Common myeloid progenitor, CD34-positive (primary cell): ENCODE results near the gene PLXND1.
"Not testable (repeated sequence)": the region's sequence is repeated elsewhere in the genome, so short reads cannot be mapped to it uniquely, and the experiment has no call there.

Source experiments
- CTCF ChIA-PET: fragments of 350-600 bp; sonication (Branson Sonifier 250); formaldehyde crosslinking; loops from one replicate; lab custom pipeline; 2021; ENCODE audit warnings: antibody characterized with exemption; lab: Charles Lee
- POLR2A ChIA-PET: fragments of 350-600 bp; sonication (Branson Sonifier 250); formaldehyde crosslinking; loops from one replicate; lab custom pipeline; 2021; ENCODE audit warnings: antibody characterized with exemption; lab: Charles Lee
- DNase-seq, 3 donors: peaks; one replicate each; pipeline versions ENCODE4 v3.0.0 to v3.0.0-alpha.2; 2013
- H3K27ac ChIP-seq, 2 experiments: 1 replicate in 1 of 2; 2 replicates in 1 of 2; pipeline ENCODE4 v1.7.0; 2013; ENCODE audit warnings: inconsistent platforms in 2 of 2, low read length in 2 of 2, mild to moderate bottlenecking in 2 of 2, low read depth in 1 of 2, moderate library complexity in 1 of 2; ENCODE audit not compliant: severe bottlenecking in 2 of 2, insufficient read depth in 1 of 2, poor library complexity in 1 of 2
- H3K27me3 ChIP-seq, 5 experiments: replicated peaks in 2 of 5; 1 replicate in 3 of 5; 2 replicates in 2 of 5; pipeline versions ENCODE4 v1.6.1 to v1.7.0; 2013; ENCODE audit warnings: low read length in 4 of 5, mild to moderate bottlenecking in 2 of 5, moderate library complexity in 2 of 5, inconsistent platforms in 1 of 5; ENCODE audit not compliant: insufficient read depth in 5 of 5, control insufficient read depth in 4 of 5
- H3K36me3 ChIP-seq, 4 experiments: 1 replicate in 2 of 4; 2 replicates in 2 of 4; pipeline versions ENCODE4 v1.6.1 to v1.7.0; 2013; ENCODE audit warnings: low read length in 3 of 4, control low read depth in 1 of 4, mild to moderate bottlenecking in 1 of 4; ENCODE audit not compliant: control insufficient read depth in 4 of 4, insufficient read depth in 4 of 4
- H3K4me1 ChIP-seq, 4 experiments: 1 replicate in 3 of 4; 2 replicates in 1 of 4; pipeline versions ENCODE4 v1.6.1 to v1.7.1; 2013; ENCODE audit warnings: low read length in 3 of 4, mild to moderate bottlenecking in 3 of 4, control low read depth in 1 of 4, inconsistent platforms in 1 of 4, moderate library complexity in 1 of 4; ENCODE audit not compliant: control insufficient read depth in 4 of 4, insufficient read depth in 4 of 4; ENCODE audit errors: control extremely low read depth in 1 of 4
- H3K4me3 ChIP-seq, 7 experiments: 1 replicate in 4 of 7; 2 replicates in 3 of 7; pipeline versions ENCODE4 v1.5.1 to v1.7.0; 2013; ENCODE audit warnings: mild to moderate bottlenecking in 7 of 7, low read length in 6 of 7, moderate library complexity in 6 of 7, inconsistent platforms in 2 of 7, low read depth in 2 of 7, control low read depth in 1 of 7; ENCODE audit not compliant: insufficient read depth in 4 of 7, control insufficient read depth in 1 of 7; ENCODE audit errors: extremely low read depth in 1 of 7
- H3K9me3 ChIP-seq, 5 experiments: 1 replicate in 4 of 5; 2 replicates in 1 of 5; pipeline versions ENCODE4 v1.6.1 to v1.7.1; 2013; ENCODE audit warnings: low read length in 4 of 5, mild to moderate bottlenecking in 2 of 5, inconsistent platforms in 1 of 5, low read depth in 1 of 5, moderate library complexity in 1 of 5; ENCODE audit not compliant: control insufficient read depth in 4 of 5, insufficient read depth in 2 of 5; ENCODE audit errors: control extremely low read depth in 1 of 5
- WGBS: methylation state at CpG from one replicate; pipeline ENCODE4 v1.1.5; 2013; ENCODE audit not compliant: insufficient coverage; 5-methylcytosine and 5-hydroxymethylcytosine counted together

Gene PLXND1

GRCh38 chr3:129549006-129549800, 57.3 kb downstream of the PLXND1 start:
- ChIA-PET POLR2A (no interaction called here), CTCF (interaction anchor here (0.6 to 10.1 kb wide), 6 partner anchors 9 to 116 kb away, joined by 3 to 61 read pairs (median 4); no protein-coding TSS in a partner anchor)
- no peak overlapping the region for H3K27ac ChIP-seq
- H3K27me3 ChIP-seq = no peaks in the 10 kb centered on the region
- peaks cover 0 to under 1% (median 0%) of the 10 kb centered on the region in 4 experiments for H3K36me3 ChIP-seq
- no peak overlapping the region for H3K4me3 ChIP-seq
- H3K4me1 ChIP-seq = peaks cover 3 to 46% (median 24%) of the 10 kb centered on the region in 4 experiments
- no peaks in the 10 kb centered on the region for H3K9me3 ChIP-seq
- WGBS = 94% methylated on average over 12 of the region's 18 CpGs
- DNase-seq = peak; percentile 14 to 44 (median 40)

GRCh38 chr3:129548104-129548965, 58.1 kb downstream of the PLXND1 start:
- Histone ChIP-seq H3K9me3 (no peaks in the 10 kb centered on the region), H3K27ac (no peak overlapping the region), H3K27me3 (no peaks in the 10 kb centered on the region), H3K4me3 (no peak overlapping the region), H3K4me1 (peaks cover 0 to 38% (median 18%) of the 10 kb centered on the region in 4 experiments), H3K36me3 (no peaks in the 10 kb centered on the region)
- ChIA-PET CTCF (interaction anchor here (1.9 kb wide), 1 partner anchor 16 kb away, joined by 4 read pairs; no protein-coding TSS in a partner anchor), POLR2A (no interaction called here)
- no peak for DNase-seq
- 93% methylated on average over 14 of the region's 19 CpGs for WGBS

DNA sequence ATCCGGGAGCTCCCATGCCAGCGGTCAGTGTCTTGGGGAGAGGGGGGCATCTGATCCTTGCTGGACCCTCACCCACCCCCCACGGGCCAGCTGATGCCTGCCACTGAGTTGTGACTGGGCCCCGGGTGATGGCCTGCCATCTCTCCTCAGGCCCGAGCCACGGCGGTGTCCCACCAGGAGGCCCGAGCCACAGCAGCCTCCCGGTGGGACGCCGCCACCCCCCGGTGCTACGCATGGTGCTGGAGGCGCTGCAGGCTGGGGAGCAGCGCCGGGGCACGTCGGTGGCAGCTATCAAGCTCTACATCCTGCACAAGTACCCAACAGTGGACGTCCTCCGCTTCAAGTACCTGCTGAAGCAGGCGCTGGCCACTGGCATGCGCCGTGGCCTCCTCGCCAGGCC, 59.2 kb downstream of the PLXND1 start:
- Histone ChIP-seq H3K9me3 (no peaks in the 10 kb centered on the region), H3K27me3 (no peaks in the 10 kb centered on the region), H3K27ac (no peak overlapping the region), H3K4me1 (peaks cover 0 to 32% (median 10%) of the 10 kb centered on the region in 4 experiments), H3K4me3 (no peak overlapping the region), H3K36me3 (no peaks in the 10 kb centered on the region)
- 98% methylated on average over 22 of the region's 24 CpGs for WGBS
- CTCF ChIA-PET = interaction anchor here (1.9 kb wide), 1 partner anchor 15 kb away, joined by 4 read pairs; no protein-coding TSS in a partner anchor
- no peak for DNase-seq
- POLR2A ChIA-PET = no interaction called here

DNA sequence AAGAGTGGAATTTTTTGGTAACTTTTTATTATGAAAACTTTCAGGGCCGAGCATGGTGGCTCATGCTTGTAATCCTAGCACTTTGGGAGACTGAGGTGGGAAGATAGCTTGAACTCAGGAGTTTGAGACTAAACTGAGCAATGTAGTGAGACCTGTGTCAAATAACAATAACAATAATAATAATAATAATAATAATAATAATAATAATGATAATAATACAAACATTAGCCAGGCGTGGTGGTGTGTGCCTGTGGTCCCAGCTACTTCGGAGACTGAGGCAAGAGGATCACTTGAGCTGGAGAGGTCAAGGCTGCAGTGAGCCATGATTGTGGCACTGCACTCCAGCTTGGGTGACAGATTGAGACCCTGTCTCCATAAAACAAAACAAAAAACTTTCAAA, 60.5 kb downstream of the PLXND1 start:
- H3K4me3 ChIP-seq, H3K36me3 ChIP-seq, H3K27ac ChIP-seq, H3K27me3 ChIP-seq, DNase-seq, H3K9me3 ChIP-seq, POLR2A ChIA-PET: not testable (repeated sequence)
- peaks cover 0 to 30% (median 10%) of the 10 kb centered on the region in 4 experiments for H3K4me1 ChIP-seq
- CTCF ChIA-PET = interaction anchor here (1.2 to 1.4 kb wide), 2 partner anchors 16 to 18 kb away, joined by 3 to 4 read pairs; partner anchors contain the start of gene RHO
- WGBS = 100% methylated on average over 2 of the region's 3 CpGs

DNA sequence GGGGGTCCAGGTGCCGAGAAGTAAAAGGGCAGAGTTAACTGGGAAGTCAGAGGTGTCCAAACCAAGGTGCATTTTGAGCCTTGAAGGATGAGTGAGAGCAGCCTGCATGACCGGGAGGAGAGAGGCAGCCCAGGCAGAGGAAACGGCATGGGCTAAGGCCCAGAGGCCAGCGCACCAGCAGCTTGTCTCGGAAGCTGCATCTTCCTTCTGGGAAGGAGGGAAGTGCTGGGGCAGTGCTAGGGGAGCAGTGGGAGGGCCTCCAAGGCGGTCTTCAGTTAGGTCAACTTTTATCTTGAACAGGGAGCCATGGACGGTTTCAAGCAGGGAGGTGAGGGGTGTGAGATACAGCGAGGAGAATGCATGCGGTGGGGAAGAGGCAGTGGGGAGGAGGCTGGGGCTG, 62.5 kb downstream of the PLXND1 start:
- CTCF ChIA-PET = no interaction called here
- Histone ChIP-seq H3K9me3 (no peaks in the 10 kb centered on the region), H3K27me3 (no peaks in the 10 kb centered on the region), H3K36me3 (no peaks in the 10 kb centered on the region), H3K4me3 (no peak overlapping the region), H3K27ac (no peak overlapping the region), H3K4me1 (peaks cover 0 to 10% (median 1%) of the 10 kb centered on the region in 4 experiments)
- DNase-seq = no peak
- POLR2A ChIA-PET = no interaction called here
- WGBS = 98% methylated on average over 9 of the region's 9 CpGs

DNA sequence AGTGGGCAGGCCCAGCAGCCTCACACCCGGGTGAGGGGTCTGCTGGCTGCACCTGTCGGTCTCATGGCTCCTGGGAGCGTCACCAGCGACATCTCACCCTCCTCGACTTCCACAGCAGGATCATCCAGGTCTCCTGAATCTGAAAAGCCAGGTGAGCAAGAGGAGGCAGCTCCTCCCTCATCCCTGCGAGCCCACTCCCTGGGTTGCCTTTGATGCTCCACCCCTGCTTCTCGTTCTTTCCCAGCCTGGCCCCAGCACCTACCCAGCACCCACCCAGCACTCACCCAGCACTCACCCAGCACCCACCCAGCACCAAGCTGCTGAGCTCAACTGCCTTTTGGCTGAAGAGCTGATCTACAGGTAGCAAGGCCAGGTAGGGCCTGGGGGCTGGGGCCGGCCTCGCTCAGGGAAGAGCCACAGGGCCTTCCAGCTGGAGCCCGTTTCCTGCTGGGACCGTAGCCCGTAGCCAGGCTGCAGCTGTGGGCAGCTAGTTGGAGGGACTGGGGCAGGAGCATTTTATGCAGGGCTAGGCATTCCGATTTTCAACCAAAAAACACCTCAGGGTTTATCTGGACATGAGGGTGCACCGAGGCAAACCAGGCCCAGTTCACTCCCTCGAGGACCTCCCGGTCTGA, 63.2 kb downstream of the PLXND1 start, which contains the start of gene H1-8:
Gene H1-8, plus strand, starts transcription at position 20 of the 635 bp plus-strand sequence. Its CDS starts 44 bp downstream, at position 64.
- WGBS = 95% methylated on average over 10 of the region's 16 CpGs
- Histone ChIP-seq H3K36me3 (no peaks in the 10 kb centered on the region), H3K4me1 (peaks cover 0 to 4% (median under 1%) of the 10 kb centered on the region in 4 experiments), H3K4me3 (no peak within 1 kb of the TSS), H3K9me3 (no peaks in the 10 kb centered on the region), H3K27me3 (no peaks in the 10 kb centered on the region), H3K27ac (no peak within 1 kb of the TSS)
- ChIA-PET POLR2A (no interaction called here), CTCF (interaction anchor here (1.4 kb wide), 1 partner anchor 10 kb away, joined by 3 read pairs; no protein-coding TSS in a partner anchor)
- DNase-seq = no peak
